PC-3 (cell line): ENCODE measurements around the gene VGLL1.

Experiments used
- EZH2 ChIP-seq: fragments of 300-600 bp; sonication (generic); IDR thresholded peaks from one replicate; pipeline ENCODE4 v1.6.1; 2017; ENCODE audit warnings: antibody characterized with exemption, mild to moderate bottlenecking, low read length; ENCODE audit not compliant: unreplicated experiment
- TF ChIP-seq, protein P1 (sequence below): fragments of 300-600 bp; sonication (generic); conservative IDR thresholded peaks from 2 replicates; pipeline ENCODE4 v1.5.1; 2017; ENCODE audit warnings: antibody characterized with exemption, low read depth, mild to moderate bottlenecking, low read length

DNA sequence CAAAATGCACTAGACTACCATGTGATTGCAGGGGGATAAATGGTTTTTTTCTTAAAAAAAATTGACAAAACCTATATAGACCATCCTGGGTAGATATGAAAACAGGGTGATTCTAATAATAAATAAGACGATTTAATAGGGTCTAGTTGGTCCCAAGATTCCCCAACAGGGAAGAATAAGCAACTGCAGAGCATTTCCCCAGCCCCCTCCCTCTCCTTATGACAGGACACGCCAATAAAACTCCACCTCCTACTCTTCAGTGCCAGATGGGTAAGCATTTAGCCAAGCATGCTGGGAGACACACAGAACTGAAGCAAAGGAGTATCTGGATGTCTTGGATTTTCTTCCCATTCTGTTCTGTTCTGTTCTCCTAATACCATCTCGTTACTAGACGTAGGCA, 44.4 kb upstream of the VGLL1 start, which contains the start of gene BRS3:
- TF ChIP-seq, protein P1, sequence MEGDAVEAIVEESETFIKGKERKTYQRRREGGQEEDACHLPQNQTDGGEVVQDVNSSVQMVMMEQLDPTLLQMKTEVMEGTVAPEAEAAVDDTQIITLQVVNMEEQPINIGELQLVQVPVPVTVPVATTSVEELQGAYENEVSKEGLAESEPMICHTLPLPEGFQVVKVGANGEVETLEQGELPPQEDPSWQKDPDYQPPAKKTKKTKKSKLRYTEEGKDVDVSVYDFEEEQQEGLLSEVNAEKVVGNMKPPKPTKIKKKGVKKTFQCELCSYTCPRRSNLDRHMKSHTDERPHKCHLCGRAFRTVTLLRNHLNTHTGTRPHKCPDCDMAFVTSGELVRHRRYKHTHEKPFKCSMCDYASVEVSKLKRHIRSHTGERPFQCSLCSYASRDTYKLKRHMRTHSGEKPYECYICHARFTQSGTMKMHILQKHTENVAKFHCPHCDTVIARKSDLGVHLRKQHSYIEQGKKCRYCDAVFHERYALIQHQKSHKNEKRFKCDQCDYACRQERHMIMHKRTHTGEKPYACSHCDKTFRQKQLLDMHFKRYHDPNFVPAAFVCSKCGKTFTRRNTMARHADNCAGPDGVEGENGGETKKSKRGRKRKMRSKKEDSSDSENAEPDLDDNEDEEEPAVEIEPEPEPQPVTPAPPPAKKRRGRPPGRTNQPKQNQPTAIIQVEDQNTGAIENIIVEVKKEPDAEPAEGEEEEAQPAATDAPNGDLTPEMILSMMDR, result no peak
- no peak for TF ChIP-seq EZH2
